Stimulated activated CD8-positive, alpha-beta memory T cell treated with anti-CD3 and anti-CD28 coated beads, Interleukin-7, amount 100 ng/mL, for 24 hours (primary cell): ENCODE data around the gene SND1.

Experiments
- DNase-seq: peaks from one replicate; pipeline ENCODE4 v3.0.0-alpha.2; 2020; ENCODE audit warnings: low read depth

Gene SND1

GRCh38 chr7:127651556-127652332 is at the start of gene SND1:
TSS of gene SND1 (plus strand) at chr7:127652194. CDS start at chr7:127652374, 180 bp downstream.
- DNase-seq = peak; percentile 97

GRCh38 chr7:127608446-127608845 is 43.5 kb upstream of the SND1 start:
- DNase-seq = no peak

- DNase-seq = no peak
Observed at GRCh38 chr7:127609297-127609696, 42.7 kb upstream of the SND1 start.

GRCh38 chr7:127612263-127612662 is 39.7 kb upstream of the SND1 start:
- no peak for DNase-seq

- no peak for DNase-seq
Observed at GRCh38 chr7:127616724-127617123, 35.3 kb upstream of the SND1 start.

GRCh38 chr7:127618042-127618441 is 34.0 kb upstream of the SND1 start, which contains the start of gene PAX4:
TSS of gene PAX4 (minus strand) at chr7:127618142. CDS start at chr7:127615928, 2,214 bp downstream.
- no peak for DNase-seq

GRCh38 chr7:127618775-127619174 is 33.2 kb upstream of the SND1 start:
- DNase-seq = no peak

GRCh38 chr7:127619681-127620405 is 32.2 kb upstream of the SND1 start:
- no peak for DNase-seq

- no peak for DNase-seq
Observed at GRCh38 chr7:127620406-127621233, 31.4 kb upstream of the SND1 start.

GRCh38 chr7:127625331-127625730 is 26.7 kb upstream of the SND1 start:
- DNase-seq = no peak

GRCh38 chr7:127628445-127628844 is 23.5 kb upstream of the SND1 start:
- no peak for DNase-seq

GRCh38 chr7:127629268-127629854 is 22.6 kb upstream of the SND1 start:
- no peak for DNase-seq

- DNase-seq = no peak
Observed at GRCh38 chr7:127632276-127632910, 19.6 kb upstream of the SND1 start.

- no peak for DNase-seq
Observed at GRCh38 chr7:127635659-127636285, 16.2 kb upstream of the SND1 start.

GRCh38 chr7:127638197-127638596 is 13.8 kb upstream of the SND1 start:
- DNase-seq = no peak

GRCh38 chr7:127644484-127644883 is 7.5 kb upstream of the SND1 start:
- no peak for DNase-seq

GRCh38 chr7:127647636-127648035 is 4.4 kb upstream of the SND1 start:
- no peak for DNase-seq

GRCh38 chr7:127648986-127649385 is 3.0 kb upstream of the SND1 start:
- no peak for DNase-seq

GRCh38 chr7:127650847-127651555 is 993 bp upstream of the SND1 start:
- DNase-seq = no peak
